ENCODE measurements around the gene SNX33.
"Not testable (repeated sequence)": the region's sequence is repeated elsewhere in the genome, so short reads cannot be mapped to it uniquely, and the experiment has no call there.

SNX33 gene

GRCh38 chr15:75699961-75700874 is 52.5 kb downstream of the SNX33 start:
- DNase-seq (ENCODE audit: low spot score): not testable (repeated sequence)

GRCh38 chr15:75701071-75702003 is 53.6 kb downstream of the SNX33 start:
- not testable (repeated sequence) for DNase-seq (ENCODE audit: low spot score)

- no peak for DNase-seq (ENCODE audit: low spot score)
These were observed 54.7 kb downstream of the SNX33 start for GRCh38 chr15:75702436-75702835.

- not testable (repeated sequence) for DNase-seq (ENCODE audit: low spot score)
These were observed 55.9 kb downstream of the SNX33 start for GRCh38 chr15:75703440-75704262.

- DNase-seq (ENCODE audit: low spot score): no peak
These were observed 56.5 kb downstream of the SNX33 start for GRCh38 chr15:75704263-75704615.

GRCh38 chr15:75704618-75705017 is 56.9 kb downstream of the SNX33 start:
- DNase-seq (ENCODE audit: low spot score): no peak

GRCh38 chr15:75705375-75705774 is 57.7 kb downstream of the SNX33 start:
- DNase-seq (ENCODE audit: low spot score): not testable (repeated sequence)

GRCh38 chr15:75705854-75706681 is 58.4 kb downstream of the SNX33 start:
- DNase-seq (ENCODE audit: low spot score): no peak

GRCh38 chr15:75706682-75706954 is 58.9 kb downstream of the SNX33 start:
- no peak for DNase-seq (ENCODE audit: low spot score)

- DNase-seq (ENCODE audit: low spot score): not testable (repeated sequence)
These were observed 61.7 kb downstream of the SNX33 start for GRCh38 chr15:75709458-75709857.

GRCh38 chr15:75710874-75711273 is 63.2 kb downstream of the SNX33 start:
- DNase-seq (ENCODE audit: low spot score): not testable (repeated sequence)

GRCh38 chr15:75711495-75711894 is 63.8 kb downstream of the SNX33 start:
- DNase-seq (ENCODE audit: low spot score): not testable (repeated sequence)
